Activated CD4-positive, alpha-beta T cell treated with anti-CD3 and anti-CD28 coated beads, Interleukin-2, amount 50 U/mL, for 4 hours (primary cell): Measurements from ENCODE around the gene PRDM15.
"Not testable (repeated sequence)": the region's sequence is repeated elsewhere in the genome, so short reads cannot be mapped to it uniquely, and the experiment has no call there.

ENCODE experiments used
- DNase-seq, 2 experiments: peaks; one replicate each; pipeline ENCODE4 v3.0.0-alpha.2; 2020

Gene PRDM15

GRCh38 chr21:41802684-41803083 is 76.5 kb downstream of the PRDM15 start:
- DNase-seq: no peak

GRCh38 chr21:41802198-41802584 is 77.0 kb downstream of the PRDM15 start:
- no peak for DNase-seq

- no peak for DNase-seq
Observed at GRCh38 chr21:41801321-41802197, 77.6 kb downstream of the PRDM15 start.

DNA sequence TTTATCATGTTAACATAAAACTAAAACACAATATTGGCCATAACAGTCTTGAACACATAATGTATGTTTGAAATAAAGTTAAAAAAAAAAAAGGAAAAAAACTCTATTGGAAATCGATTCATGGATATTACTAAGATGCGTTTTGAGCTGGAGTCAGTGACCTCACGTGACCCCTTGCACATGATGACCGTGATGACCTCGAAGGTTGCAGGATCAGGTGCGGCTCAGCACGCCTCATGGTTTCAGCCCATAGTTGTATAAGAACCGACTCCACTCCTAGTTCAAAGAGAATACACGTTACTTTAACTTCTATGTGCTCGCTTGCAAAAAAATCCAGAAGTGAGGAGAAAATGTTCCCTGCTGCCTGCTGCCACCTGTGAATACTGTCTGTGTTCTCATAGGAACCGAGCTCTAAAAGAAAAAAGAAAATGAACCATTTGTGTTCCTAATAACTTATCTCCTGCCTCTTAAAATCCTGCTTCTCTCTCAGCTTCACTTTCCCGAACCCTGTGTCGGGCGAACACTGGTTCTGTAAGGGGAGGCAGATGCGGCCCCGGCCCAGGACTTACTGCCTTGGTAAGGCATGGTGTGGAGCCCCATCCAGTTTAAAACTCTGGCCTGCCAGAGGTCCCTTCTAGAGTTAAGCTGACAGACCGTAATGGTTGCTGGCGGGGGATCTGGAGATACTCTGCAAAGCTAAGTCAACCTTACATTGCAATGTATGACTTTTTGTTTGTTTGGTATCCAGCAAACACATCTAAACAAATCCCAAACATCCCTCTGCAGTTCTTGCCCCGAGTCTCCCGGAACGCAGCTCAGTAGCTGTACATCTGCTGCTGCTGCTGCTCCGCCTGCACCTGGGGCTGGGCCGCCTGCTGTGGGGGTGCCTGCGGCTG is 78.5 kb downstream of the PRDM15 start:
- DNase-seq: no peak

GRCh38 chr21:41799763-41800162 is 79.4 kb downstream of the PRDM15 start:
- DNase-seq: no peak

GRCh38 chr21:41798326-41798725 is 80.8 kb downstream of the PRDM15 start:
- no peak for DNase-seq

DNA sequence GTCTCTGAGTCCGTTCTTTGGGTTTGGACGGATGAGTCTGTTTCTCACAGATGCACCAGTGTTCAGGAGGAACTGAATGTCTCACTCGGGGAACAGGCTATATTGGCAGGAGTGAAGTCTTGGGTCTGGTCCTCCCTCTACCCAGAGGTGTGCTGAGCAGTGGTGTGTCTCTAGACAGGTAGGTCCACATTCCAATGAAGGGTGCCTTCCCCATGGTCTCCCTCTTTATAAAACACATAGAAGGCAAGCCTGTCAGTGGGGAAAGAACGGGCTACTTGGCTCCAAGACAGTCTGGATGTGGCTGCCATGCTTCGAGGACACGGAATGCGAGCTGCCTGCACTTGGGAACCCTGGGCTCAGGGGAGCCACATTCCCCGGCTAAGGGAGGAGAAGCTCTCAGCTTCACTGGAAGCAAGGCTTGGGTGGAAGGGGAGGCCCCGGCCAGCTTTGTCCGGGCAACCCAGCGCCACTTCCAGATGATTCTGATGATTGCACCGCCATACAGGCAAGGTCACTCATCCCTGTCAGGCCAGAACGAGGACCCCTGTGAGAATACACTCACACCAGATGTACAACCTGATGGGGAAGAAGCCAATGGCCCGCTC is 82.6 kb downstream of the PRDM15 start:
- no peak for DNase-seq

DNA sequence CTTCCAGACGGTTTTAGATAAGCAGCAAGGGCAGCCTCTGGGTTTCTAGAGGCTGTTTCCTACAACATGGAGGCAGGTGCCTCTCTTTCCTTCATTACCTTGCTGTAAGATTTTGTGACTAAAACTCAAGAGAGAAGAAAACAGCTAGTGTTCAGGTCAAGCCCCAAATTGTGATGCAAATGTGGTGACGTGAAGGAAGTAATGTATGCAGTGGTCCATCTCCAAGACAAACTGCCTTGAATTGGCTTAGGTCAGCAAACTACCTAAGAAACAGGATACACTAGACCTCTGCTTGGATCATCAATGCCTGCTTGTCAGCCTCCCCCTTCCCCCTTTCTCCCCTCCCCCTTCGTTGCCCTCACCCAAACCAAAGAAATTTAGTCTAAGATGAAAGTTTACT is 83.4 kb downstream of the PRDM15 start:
- no peak for DNase-seq

GRCh38 chr21:41794600-41794999 is 84.5 kb downstream of the PRDM15 start:
- DNase-seq: no peak

DNA sequence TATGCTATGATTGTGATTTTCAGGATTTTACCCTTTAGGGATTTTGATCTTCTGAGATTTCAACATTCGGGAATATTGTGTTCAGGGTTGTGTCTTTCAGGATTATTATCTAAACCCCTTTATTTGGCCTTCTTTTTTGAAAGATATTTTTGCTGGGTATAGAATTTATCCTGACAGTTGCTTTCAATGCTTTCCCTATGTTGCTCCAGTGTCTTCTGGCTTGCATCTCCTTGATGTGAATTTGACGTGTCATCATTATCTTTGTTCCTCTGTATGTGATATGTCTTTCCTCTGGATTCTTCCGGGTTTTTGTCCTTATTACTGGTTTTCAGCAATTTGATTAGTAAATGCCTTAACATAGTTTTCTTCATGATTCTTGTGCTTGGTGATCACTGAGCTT is 86.4 kb downstream of the PRDM15 start:
- no peak for DNase-seq

- no peak for DNase-seq
Observed at GRCh38 chr21:41786509-41786987, 92.6 kb downstream of the PRDM15 start.

GRCh38 chr21:41785262-41785661 is 93.9 kb downstream of the PRDM15 start:
- not testable (repeated sequence) for DNase-seq

- DNase-seq: no peak
Observed at GRCh38 chr21:41784456-41785102, 94.6 kb downstream of the PRDM15 start.

GRCh38 chr21:41783476-41784180 is 95.5 kb downstream of the PRDM15 start:
- DNase-seq: no peak

DNA sequence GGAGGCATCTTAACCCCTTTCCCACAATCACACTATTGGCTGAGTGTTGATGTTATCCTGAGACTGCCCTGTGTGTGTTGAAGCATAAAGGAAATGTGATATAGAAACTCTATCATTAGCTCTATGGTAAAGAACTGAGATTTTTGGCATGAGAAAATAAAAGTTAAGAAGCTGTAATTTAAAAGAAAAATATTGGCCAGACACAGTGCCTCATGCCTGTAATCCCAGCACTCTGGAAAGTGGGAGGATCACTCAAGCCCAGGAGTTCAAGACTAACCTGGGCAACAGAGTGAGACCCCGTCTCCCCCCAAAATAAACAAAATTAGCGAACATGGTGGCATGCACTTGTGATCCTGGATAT is 98.1 kb downstream of the PRDM15 start:
- no peak for DNase-seq

- no peak for DNase-seq
Observed at GRCh38 chr21:41780337-41781049, 98.7 kb downstream of the PRDM15 start.

- no peak for DNase-seq
Observed at GRCh38 chr21:41779659-41780058, 99.5 kb downstream of the PRDM15 start.

GRCh38 chr21:41778930-41779600 is 100.1 kb downstream of the PRDM15 start:
- no peak for DNase-seq

DNA sequence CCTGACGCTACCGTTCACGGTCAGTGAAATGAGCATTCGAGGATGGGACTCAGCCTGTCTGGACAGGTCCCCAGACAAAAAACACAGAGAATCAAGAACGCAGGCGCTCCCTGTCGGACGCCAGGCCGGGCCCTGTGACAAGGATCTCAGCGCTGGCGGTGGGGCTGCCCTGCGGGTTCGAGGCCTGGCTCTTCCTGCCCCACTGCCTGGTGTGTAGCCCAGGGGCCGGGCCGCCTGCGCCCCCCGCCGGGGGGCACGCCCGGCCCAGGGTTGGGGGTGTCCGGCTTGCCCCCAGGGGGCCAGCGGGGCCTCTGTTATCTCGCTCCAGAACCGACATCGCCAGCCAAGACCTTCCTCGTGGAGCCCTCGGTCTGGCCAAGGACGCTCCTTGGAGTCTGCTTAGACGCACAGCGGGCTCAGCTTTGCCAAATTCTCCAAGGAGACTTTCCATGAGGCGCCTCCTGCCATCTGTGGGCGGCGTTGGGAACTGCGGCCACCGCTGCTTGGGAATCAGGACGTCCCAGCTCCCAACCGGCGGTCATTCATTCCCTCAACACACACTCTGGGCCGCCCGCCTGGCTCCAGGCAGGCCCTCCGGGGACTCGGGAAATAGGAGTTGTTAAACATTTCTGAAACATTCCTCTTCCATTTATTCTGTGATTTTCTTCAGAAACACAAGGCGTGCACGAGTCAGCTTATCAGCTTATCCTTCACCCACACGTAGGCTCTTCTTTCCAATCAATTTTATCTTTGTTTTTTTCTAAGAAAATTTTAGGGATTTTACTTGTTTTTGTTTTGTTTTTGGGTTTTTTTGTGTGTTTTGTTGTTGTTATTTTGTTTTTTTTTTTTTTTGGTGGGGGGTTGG is 101.0 kb downstream of the PRDM15 start:
- DNase-seq: no peak

DNA sequence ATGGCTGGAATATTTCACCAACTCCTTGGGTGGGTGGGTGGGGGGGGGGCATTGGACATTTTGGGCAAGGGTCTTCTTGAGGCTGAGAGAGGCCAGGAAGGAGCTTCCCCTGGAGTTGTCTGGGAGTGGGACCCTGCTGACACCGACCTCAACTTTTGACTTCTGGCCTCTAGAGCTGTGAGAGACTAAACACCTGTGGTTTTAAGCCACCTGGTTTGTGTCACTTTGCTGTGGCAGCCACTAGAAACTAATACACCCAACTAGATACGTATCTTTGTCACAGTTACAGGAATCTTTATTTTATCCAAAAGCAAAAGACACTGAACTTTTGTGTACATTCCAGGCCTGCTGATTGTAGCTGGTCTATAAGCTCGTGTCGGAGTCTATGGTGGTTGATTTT is 102.4 kb downstream of the PRDM15 start:
- DNase-seq: no peak
